LoVo (cell line): ENCODE measurements around the gene LRRC56.
A peak's percentile ranks its signal among the peaks of the same experiment; 100 is the strongest.
"Not testable (repeated sequence)": the region's sequence is repeated elsewhere in the genome, so short reads cannot be mapped to it uniquely, and the experiment has no call there.

Source experiments
- DNase-seq: peaks from one replicate; pipeline ENCODE4 v3.0.0-alpha.2; 2016; ENCODE audit warnings: low spot score

The LRRC56 gene

GRCh38 chr11:501001-501682, 36.2 kb upstream of the LRRC56 start:
- no peak for DNase-seq

- no peak for DNase-seq
Measured at GRCh38 chr11:501683-502287, 35.5 kb upstream of the LRRC56 start.

- no peak for DNase-seq
Measured at GRCh38 chr11:502288-503178, 34.8 kb upstream of the LRRC56 start.

GRCh38 chr11:503179-503981, 33.9 kb upstream of the LRRC56 start:
- DNase-seq, result no peak

- DNase-seq, result no peak
Measured at GRCh38 chr11:504053-504993, 33.0 kb upstream of the LRRC56 start.

- no peak for DNase-seq
Measured at GRCh38 chr11:504994-505344, 32.4 kb upstream of the LRRC56 start.

- DNase-seq, result peak; percentile 96
Measured at GRCh38 chr11:506238-506994, 30.9 kb upstream of the LRRC56 start.

GRCh38 chr11:506995-507726, 30.2 kb upstream of the LRRC56 start, which contains the start of gene RNH1:
Gene RNH1 (minus strand): TSS chr11:507242. CDS start chr11:502162, 5,080 bp downstream.
- peak; percentile 94 for DNase-seq

GRCh38 chr11:507727-508515, 29.4 kb upstream of the LRRC56 start:
- DNase-seq, result no peak

- DNase-seq, result no peak
Measured at GRCh38 chr11:508956-509355, 28.4 kb upstream of the LRRC56 start.

GRCh38 chr11:512761-513595, 24.3 kb upstream of the LRRC56 start:
- no peak for DNase-seq

GRCh38 chr11:514606-515005, 22.7 kb upstream of the LRRC56 start:
- DNase-seq, result no peak

GRCh38 chr11:515131-515530, 22.2 kb upstream of the LRRC56 start:
- no peak for DNase-seq

- no peak for DNase-seq
Measured at GRCh38 chr11:516400-516799, 20.9 kb upstream of the LRRC56 start.

GRCh38 chr11:516918-517685, 20.2 kb upstream of the LRRC56 start:
- not testable (repeated sequence) for DNase-seq

- DNase-seq, result peak; percentile 94
Measured at GRCh38 chr11:518463-519202, 18.7 kb upstream of the LRRC56 start.
